Skeletal muscle cell (primary cell): ENCODE data around the gene STOM.
A peak's percentile ranks its signal among the peaks of the same experiment; 100 is the strongest.

Experiments
- DNase-seq: peaks from one replicate; pipeline ENCODE4 v3.0.0-alpha.2; 2010; ENCODE audit warnings: low read depth
- H3K4me3 ChIP-seq: 2 replicates; pipeline ENCODE4 v1.5.1; 2011; ENCODE audit warnings: low read depth, mild to moderate bottlenecking, control low read depth, low read length, moderate library complexity

Gene STOM

DNA sequence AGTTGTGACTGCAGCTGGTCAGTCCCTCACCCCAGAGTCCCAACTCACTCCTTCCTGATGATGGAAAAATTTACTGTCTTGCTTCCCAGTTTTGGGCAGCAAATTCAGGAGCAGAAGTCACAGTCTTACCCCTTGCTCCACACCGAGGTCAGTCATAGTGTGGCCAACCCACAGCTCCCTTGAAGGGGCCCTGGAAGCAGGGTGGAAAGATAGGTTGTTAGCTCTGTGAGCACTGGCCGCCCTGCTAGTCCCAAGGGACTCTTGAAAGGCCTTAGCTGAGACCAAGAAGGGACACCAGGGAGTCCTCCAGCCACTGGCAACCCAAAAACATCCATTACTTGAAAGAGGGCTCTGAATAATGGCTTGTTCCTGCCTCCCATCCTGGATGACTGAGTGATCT, 62.1 kb downstream of the STOM start:
- H3K4me3 ChIP-seq, result no peak overlapping the region
- no peak for DNase-seq

DNA sequence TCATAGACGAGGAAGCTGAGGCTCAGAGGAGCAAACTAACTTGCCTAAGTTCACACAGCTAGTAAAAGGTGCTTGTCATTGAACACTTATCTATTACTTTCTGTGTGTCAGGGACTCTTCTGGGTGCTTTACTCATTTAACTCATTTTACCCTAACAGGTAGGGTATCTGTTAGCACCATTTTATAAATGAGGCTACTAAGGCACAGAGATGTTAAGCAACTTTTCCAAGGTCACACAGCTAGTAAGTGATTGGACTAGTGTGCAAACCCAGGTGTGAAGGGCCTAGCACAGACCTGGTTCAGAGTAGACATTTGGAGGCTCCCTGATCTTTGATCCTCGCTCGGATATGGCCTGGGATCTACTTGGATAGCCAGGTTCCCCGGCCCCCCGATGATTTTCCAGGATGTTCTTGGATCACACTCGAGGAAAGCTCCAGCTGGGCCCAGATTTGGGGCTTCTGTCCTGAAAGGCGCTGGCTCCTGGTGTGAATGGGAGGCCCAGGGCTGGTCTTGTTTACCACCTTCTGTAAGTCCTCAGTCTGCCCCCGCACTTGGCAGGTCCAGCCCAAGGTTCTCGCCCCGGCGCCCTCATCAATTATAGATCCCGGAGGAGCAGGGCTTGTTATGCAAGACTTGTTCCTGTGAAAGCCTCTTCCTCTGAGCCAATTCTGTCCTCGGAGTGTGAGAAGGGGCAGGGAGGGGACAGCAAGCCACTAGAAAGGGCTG, 64.6 kb downstream of the STOM start:
- H3K4me3 ChIP-seq, result no peak overlapping the region
- no peak for DNase-seq

DNA sequence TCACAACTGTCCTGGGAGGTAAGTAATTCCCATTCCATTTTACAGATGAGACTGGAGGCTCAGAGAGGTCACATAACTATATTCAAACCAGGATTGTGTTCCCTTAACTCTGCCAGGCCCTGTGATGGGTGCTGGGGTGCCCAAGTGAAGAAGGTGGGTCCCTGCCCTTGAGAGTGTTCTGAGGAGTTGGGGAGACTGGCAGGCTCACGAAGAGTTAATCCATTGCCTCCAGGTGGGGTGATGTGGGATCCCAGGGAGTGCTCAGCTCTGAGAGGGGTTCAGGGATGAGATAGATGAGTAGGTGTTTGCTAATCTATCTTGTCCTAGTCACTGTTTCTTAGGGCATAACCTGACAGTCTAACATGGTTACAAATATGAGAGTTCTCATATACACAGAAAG, 65.3 kb downstream of the STOM start:
- no peak overlapping the region for H3K4me3 ChIP-seq
- DNase-seq, result no peak

DNA sequence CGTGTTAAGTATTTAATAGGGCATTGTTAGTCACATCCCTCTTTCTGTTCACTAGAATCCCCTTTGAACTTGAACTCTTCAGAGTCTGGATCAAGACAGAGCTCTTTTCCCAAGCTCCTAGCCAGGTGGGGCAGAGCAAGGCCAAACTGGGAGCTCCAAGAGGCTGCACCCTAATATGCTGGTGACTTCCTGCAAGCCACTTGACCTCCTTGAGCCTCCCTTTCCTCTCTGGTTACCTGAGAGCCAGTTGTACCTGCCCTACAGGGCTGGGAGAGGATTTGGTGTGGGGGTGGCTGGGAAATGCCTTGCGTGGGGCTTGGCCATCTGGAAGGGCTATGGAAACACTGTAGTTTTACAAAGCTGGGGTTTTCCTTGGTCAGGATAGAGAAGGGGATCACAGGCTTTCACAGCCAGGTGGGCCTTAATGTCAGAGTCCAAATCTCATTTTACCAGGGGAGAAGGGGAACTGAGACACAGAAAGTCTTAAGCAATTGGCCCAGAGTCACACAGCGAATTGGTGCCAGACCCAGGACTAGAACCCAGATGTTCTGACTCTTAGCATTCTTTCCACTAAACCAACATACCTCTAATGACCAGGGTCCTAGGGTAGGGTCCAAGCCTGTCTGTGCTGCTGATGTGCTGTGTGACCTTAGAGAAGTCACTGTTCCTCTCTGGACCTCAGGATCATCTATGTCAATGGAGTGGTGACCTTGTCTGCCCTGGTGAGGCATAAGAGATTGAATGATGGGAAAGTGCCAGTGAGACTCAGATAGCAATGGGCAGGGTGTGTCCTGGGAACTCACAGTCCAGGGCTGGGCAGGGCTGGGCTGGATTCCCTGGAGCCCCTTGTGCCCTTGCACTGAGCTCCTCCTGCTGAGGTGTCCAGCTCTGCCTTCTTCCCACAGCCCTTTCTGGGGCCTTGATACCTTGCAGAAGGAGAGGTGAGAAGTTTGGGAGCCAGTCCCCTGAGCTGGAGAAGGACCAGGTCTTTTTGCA, 66.3 kb downstream of the STOM start:
- no peak for DNase-seq
- H3K4me3 ChIP-seq, result no peak overlapping the region

DNA sequence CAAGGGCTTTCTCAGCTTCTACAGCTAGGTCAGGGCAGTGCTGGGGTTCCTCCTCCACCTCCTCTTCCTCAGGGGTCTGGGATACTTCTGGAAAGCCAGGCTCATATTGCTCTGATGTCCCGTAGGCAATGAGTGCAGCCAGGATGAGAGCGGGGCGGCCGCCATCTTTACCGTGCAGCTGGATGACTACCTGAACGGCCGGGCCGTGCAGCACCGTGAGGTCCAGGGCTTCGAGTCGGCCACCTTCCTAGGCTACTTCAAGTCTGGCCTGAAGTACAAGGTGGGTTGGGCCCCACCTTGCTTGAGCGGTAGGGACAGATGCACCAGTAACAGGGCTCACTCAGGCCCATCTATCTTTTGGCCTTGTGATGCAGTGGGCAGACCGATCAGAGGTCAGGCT, 67.3 kb downstream of the STOM start:
- H3K4me3 ChIP-seq, result no peak overlapping the region

DNA sequence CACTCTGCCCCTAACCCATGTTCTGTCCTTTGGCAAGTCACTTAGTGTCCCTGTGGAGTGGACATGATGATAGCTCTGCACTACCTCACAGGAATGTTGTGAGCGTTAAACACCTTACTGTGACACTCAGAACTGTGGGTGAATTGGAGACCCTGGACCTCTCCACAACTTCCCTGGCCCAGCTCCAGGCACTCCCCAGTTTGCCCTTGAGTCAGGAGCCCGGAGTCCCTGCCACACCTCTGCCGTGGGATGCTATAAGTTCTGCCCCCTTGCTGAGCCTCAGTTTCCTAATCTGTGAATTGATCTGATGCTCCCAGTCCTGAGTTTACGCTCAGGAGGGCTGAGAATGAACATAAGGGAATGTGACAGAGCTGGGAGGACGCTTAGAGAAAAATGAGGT, 67.7 kb downstream of the STOM start:
- no peak for DNase-seq

More for the DNA sequence above, 67.3 kb downstream of the STOM start:
- no peak for DNase-seq

DNA sequence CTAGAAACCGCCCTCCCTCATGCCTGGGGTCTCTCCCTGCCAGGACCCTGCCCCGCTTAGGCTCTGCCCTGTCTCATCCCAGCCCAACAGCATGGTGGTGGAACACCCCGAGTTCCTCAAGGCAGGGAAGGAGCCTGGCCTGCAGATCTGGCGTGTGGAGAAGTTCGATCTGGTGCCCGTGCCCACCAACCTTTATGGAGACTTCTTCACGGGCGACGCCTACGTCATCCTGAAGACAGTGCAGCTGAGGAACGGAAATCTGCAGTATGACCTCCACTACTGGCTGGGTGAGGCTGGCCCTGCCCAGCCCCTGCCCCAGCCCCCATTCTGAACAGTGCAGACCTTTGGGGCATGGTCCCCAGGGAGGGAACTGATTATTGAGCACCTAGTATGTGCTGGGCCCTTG, 68.2 kb downstream of the STOM start:
- no peak overlapping the region for H3K4me3 ChIP-seq
- DNase-seq, result no peak

More for the DNA sequence above, 67.7 kb downstream of the STOM start:
- no peak overlapping the region for H3K4me3 ChIP-seq

DNA sequence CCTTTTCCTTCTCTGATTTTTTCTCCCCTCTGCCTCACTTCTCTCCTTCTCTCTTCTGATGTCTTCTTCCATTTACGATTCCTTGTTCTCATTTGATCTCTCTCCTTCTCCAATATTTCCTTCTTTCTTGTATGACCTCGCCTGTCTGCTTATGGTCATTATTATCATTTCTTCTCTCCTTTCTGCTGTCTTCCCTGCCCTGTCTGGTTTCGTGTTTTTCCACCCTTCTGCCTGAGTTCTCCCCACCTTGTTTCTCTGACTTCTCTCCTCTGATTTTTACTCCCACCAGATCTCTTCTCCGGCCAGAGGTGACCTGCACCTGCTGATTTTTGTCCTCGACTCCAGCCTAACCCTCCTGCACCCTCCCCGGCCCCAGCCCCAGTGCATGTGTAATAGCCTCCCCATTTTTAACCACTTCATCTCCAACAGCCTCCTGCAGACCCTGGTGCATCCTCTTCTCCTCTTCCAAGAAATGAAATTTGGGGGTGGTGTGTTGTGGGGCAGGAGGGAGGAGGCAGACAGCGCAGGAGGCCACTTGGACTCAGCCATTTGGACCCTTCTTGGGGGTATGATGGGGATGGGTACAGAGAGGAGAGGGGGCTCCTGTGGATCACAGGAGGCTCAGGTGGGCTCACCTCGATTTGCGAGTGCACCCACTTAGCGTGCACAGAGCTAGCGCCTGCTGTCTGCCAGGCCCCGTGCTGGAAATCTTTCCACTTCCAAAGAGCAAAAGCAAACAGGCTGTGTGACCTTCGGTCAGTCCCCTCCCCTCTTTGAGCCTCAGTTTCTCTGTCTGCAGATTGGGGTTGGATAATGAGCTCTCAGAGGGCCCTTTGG, 69.5 kb downstream of the STOM start:
- H3K4me3 ChIP-seq, result peak overlapping the region; percentile 33
- DNase-seq, result no peak

DNA sequence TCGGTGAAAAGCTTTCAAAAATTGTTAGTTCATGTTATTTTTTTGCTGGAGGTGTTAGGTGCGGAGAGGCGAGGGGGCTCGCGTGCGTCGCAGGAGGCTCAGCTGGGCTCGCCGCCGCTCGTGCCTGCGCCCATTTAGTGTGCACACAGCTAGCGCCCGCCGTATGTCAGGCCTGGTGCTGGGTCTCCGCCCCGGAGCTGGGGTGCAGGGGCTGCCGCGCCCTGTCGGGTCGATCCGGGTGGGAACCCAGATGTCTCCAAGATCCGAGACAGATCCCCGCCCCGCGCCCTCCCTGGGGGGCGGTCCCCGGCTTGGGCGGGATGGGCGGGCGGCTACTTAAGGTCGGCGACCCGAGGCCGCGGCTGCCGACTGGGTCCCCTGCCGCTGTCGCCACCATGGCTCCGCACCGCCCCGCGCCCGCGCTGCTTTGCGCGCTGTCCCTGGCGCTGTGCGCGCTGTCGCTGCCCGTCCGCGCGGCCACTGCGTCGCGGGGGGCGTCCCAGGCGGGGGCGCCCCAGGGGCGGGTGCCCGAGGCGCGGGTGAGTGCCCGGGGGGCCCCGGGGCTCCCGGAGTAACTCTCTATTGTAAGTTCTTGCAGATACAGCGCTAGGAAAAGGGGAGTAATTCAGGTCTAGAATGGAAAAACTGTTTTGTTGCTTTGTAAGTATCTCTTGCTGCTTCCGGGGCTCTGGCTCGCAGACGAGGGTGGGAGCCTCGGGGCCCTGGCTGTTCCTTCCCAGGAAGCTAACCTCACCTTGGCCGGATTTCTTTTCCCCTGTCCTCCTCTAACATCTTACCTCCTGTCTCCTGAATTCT, 70.4 kb downstream of the STOM start:
- DNase-seq, result no peak
- H3K4me3 ChIP-seq, result peak overlapping the region; percentile 33

DNA sequence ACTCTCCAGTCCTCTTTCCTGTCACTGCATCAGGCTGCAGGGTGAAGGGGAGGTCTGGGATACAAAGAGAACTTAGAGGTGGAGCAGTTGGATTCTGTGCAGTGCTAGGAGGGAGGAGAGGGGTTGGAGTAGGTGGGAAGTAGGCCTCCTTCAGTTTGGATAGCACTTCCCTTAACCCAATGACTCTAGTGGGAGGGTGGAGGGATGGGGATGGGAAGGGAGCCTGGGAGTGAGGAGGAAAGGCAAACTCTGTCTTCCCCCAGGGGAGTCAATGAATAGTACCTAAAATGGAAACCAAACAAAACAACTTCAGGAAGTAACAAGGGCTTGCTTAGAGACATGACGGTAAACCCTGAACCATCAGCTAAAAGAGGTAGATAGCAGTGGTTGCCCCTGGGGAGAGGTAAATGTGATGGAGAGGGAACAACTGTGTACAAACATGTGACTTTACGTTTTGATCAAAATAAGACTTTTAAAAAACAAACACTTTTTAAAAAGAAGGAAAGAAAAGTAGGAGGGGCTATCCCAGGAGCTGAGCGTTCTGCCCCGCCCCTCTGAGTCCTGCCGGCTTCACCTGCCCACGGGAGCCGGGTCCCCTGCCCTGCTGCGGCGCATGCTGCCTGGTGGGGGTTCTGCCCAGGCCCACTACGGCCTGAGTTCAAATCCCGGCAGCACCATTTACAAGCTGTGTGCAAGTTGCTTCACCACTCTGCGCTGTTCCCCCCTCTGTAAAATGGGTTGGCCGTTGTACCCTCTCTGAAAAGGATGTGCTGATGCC, 71.2 kb downstream of the STOM start:
- no peak for DNase-seq
- H3K4me3 ChIP-seq, result peak overlapping the region; percentile 33

DNA sequence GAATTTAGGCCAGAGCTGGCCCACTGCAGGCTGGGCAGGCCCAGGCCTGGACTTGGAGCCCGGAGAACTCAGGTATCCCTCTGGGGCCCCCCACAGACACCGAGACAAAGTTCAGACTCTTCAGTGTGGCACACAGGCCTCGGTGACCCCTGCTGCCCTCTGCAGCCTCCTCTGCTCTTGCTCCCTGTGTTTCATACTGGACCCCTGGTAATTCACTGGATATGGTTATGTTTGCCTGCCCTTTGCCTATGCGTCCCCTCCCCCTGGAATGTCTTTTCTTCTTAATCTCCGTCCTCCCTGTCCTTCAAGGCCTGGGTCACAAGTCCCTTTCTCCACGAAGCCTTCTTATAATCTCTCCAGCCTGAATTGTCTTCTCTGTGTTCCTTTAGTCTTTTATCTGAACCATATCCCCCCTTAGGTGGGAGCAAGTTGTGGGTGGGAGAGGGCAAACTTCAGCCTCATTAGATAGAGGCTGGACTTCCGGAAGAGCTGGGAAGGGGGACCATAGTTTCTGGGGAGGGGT, 72.0 kb downstream of the STOM start:
- no peak for DNase-seq
- H3K4me3 ChIP-seq, result no peak overlapping the region

DNA sequence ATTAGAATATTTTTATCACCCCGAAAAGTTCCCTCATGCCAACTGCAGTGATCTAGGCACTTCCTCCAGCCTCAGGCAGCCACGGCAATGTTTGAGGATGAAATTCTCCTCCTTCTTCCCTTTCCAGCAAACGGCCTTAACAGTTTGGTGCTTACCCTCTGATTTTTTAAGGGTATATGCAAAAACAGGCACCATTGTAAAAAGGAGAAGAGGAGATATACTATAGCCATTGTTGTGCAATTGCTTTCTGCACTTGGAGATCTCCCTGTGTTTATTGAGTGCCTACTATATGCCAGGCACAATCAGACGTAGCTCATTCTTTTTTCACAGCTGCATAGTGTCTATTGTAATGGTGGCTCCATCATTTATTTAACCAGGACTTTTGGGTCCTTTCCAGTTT, 72.7 kb downstream of the STOM start:
- DNase-seq, result no peak

DNA sequence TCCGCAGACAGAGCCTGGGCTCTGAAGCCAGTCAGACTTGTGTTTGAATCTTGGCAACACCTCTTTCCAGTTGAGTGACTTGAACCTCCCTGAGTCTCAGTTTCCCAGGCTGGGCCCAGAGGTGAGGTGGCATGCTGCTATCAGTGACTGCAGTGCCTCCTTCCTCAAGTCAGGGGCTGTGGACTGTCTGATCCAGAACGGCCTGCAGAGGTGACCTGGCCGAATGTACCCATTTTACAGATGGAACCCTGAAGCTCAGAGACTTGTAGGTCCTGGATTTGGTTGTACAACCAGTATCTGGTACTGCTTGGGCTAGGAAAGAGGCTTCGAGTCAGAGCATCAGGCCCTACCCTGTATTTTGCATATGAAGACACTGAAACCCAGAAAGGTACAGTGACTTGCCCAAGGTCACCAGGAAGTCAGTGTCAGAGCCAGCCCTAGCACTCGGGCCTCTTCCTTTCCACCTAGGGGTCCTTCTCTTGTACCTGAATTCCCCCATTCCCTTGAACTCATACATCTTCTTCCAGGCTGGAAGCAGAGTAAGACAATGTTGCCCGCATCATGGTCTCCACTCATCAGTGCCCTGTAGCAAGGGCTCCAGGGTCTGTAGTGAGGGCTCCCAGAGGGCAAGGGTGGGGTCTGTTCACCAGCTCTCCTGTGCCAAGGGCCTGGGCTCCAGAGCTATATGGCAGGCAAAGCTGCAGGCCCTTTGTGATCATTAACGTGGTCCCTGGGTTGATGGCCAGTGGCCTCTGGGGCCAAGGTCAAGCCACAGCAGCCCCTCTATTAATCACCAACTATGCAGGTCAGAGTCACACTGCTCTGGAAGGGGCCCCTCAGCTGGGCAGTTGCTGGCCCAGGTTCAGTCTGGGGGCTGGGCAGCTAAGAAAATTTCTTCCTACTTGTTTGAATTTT, 73.6 kb downstream of the STOM start:
- no peak overlapping the region for H3K4me3 ChIP-seq
- no peak for DNase-seq

More for the DNA sequence above, 72.7 kb downstream of the STOM start:
- no peak overlapping the region for H3K4me3 ChIP-seq

DNA sequence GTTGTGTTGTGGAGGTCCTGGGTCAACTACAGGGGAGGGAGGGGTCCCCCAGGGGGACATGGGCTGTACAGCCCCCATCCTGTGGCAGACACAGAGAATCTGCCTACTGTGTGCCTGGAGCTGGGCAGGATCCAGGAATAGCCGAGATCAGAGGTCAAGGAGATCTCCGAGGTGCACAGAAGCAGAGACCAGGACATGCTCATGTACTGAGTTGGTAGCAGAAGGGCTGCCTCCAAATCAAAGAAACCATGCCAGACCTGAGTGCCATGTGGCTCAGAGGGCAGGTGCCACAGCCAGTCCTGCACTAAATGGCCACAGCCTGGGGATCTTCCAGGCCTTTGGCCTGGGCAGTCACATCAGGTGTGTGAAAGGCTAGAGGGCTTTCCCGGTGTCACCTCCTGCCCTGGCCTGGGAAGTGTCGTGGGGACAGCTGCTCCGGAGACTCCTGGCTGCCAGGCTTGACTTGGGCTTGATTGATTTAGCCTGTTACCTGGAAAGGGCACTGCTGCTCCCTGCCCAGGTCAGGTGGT, 74.3 kb downstream of the STOM start:
- DNase-seq, result no peak
- H3K4me3 ChIP-seq, result no peak overlapping the region

DNA sequence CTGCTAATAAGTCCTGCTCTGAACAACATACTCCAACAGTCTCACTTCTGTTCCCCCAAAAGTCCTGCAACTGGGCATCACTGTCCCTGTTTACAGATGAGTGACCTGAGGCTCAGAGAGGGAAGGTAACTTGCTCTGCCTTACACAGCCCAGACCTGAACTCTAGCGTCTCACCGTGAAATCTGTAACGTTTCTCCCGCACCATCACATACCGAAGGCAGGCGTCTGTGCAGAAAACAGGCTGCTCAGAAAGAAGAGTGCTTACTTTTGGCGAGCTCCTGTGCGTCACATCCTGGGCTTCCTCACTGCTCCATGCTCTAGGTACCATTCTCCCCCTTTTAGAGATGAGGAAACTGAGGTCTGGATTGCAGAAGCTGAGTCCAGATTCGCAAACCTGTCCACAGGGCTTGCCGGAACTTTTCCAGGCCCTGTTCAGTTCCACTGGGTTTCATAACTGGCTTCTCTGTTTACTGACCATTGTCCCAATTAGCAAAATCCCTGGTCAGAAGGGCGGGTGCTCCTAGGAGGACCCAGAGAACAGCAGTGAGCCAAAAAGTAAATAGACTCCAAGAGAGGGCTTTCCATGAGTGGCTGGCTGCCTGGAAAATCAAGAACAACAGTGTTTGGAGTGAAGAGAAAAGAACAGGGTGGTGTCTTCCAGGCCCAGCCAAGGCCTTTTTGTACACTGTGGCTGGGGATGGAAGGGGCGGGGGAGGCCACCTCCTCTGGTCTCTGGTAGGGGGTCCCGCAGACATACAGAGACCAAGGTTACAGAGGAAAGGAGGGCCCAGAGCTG, 75.0 kb downstream of the STOM start:
- no peak overlapping the region for H3K4me3 ChIP-seq
- no peak for DNase-seq

DNA sequence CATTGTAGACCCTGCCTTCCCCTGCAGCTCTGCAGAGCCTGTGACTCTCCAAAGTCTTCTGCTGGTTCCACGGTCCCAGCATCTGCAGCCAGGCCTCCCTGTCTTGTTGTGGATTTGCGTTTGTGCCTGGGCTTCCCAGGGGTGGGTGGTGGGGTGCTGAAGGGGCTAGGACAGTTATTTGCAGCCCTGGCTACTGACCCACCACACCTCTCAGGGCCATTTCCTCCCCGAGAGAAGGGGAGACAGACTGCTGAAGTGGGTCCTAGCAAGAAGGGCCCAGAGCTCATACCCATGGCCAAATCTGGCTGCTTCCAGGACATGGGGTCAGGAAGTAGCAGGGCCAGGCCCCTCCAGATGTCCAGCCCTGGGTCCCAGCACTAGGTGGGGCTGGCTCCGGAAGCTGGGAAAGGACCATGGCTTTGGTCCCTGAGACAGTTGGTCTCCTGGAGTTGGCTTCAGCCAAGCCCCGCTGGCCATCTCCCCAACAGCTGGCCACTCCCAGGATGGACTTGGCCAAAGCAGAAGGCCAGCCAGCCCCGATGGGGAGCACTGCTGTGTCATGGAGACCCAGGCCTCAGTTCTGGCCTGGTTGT, 75.8 kb downstream of the STOM start:
- H3K4me3 ChIP-seq, result no peak overlapping the region
- no peak for DNase-seq
